Measurements from ENCODE around the gene UGT1A5.

UGT1A5 gene

GRCh38 chr2:233813236-233814055 lies 100.7 kb downstream of the UGT1A5 start:
- no peak for DNase-seq

GRCh38 chr2:233814056-233814835 lies 101.5 kb downstream of the UGT1A5 start:
- no peak for DNase-seq

- no peak for DNase-seq
These were observed 103.2 kb downstream of the UGT1A5 start for GRCh38 chr2:233815861-233816260.

- DNase-seq: no peak
These were observed 103.6 kb downstream of the UGT1A5 start for GRCh38 chr2:233816334-233816733.

- DNase-seq: no peak
These were observed 104.1 kb downstream of the UGT1A5 start for GRCh38 chr2:233816771-233817170.

GRCh38 chr2:233817361-233817911 lies 104.7 kb downstream of the UGT1A5 start:
- no peak for DNase-seq

GRCh38 chr2:233817995-233818638 lies 105.4 kb downstream of the UGT1A5 start:
- DNase-seq: no peak

GRCh38 chr2:233818639-233819621 lies 106.2 kb downstream of the UGT1A5 start:
- DNase-seq: no peak

- DNase-seq: no peak
These were observed 107.4 kb downstream of the UGT1A5 start for GRCh38 chr2:233819884-233820773.

- no peak for DNase-seq
These were observed 108.0 kb downstream of the UGT1A5 start for GRCh38 chr2:233820774-233821105.

GRCh38 chr2:233821196-233821595 lies 108.5 kb downstream of the UGT1A5 start:
- no peak for DNase-seq

- DNase-seq: no peak
These were observed 109.0 kb downstream of the UGT1A5 start for GRCh38 chr2:233821709-233822100.

- DNase-seq: no peak
These were observed 109.5 kb downstream of the UGT1A5 start for GRCh38 chr2:233822101-233822771.

Measured in HCEC 1CT (cell line).